B cell (primary cell): Measurements from ENCODE around the gene ESRRB. TPM values are rescaled to one million over a fixed set of nuclear protein-coding genes. Genes with fewer than 3 reads are reported as not detected.

Experiments used
- ATAC-seq: fragments of 200-7000 bp; cut with Tn5 transposase; one replicate; pipeline ENCODE4 v1.10.0; 2021; ENCODE audit warnings: low read depth, mild to moderate bottlenecking, moderate number of reproducible peaks, moderate library complexity
- CTCF ChIA-PET: fragments of 350-600 bp; sonication (Branson Sonifier 250); formaldehyde crosslinking; loops from one replicate; lab custom pipeline; 2021; ENCODE audit warnings: antibody characterized with exemption, inconsistent platforms; lab: Charles Lee
- POLR2A ChIA-PET: fragments of 350-600 bp; sonication (Branson Sonifier 250); formaldehyde crosslinking; loops from one replicate; lab custom pipeline; 2021; ENCODE audit warnings: antibody characterized with exemption; lab: Charles Lee
- DNase-seq: peaks from one replicate; pipeline ENCODE4 v3.0.0; 2013
- H2AFZ ChIP-seq: 2 replicates; pipeline ENCODE4 v1.6.1; 2012; ENCODE audit warnings: mild to moderate bottlenecking, low read depth, low read length; ENCODE audit not compliant: insufficient read depth, poor library complexity, severe bottlenecking
- H3K27ac ChIP-seq, 2 donors: 1 replicate in 1 of 2; 2 replicates in 1 of 2; pipeline ENCODE4 v1.5.1; 2012 to 2013; ENCODE audit warnings: low read length in 2 of 2, mild to moderate bottlenecking in 2 of 2, moderate library complexity in 1 of 2
- H3K27me3 ChIP-seq, 4 experiments: fragments of 200-600 bp in 1 of 4; sonication (generic) in 1 of 4; replicated peaks in 1 of 4; 1 replicate in 2 of 4; 2 replicates in 2 of 4; pipeline versions ENCODE4 v1.6.1 to v1.7.0; 2013 to 2016; ENCODE audit warnings: low read length in 3 of 4, mild to moderate bottlenecking in 2 of 4, mixed read lengths in 1 of 4, moderate library complexity in 1 of 4; ENCODE audit not compliant: insufficient read depth in 4 of 4, control insufficient read depth in 3 of 4; ENCODE audit errors: control extremely low read depth in 1 of 4
- H3K36me3 ChIP-seq, 2 experiments: replicated peaks in 1 of 2; 1 replicate in 1 of 2; 2 replicates in 1 of 2; pipeline versions ENCODE4 v1.6.1 to v1.7.1; 2013; ENCODE audit warnings: low read length in 1 of 2; ENCODE audit not compliant: insufficient read depth in 2 of 2, control insufficient read depth in 1 of 2; ENCODE audit errors: control extremely low read depth in 1 of 2, extremely low read depth in 1 of 2
- H3K4me1 ChIP-seq, 2 donors: fragments of 200-600 bp in 1 of 2; sonication (generic) in 1 of 2; 1 replicate in 1 of 2; 2 replicates in 1 of 2; pipeline versions ENCODE4 v1.5.1 to v1.6.1; 2013 to 2017; ENCODE audit warnings: low read length in 2 of 2; ENCODE audit not compliant: control insufficient read depth in 2 of 2, insufficient read depth in 2 of 2
- H3K4me2 ChIP-seq: replicated peaks from 2 replicates; pipeline ENCODE3; 2012; ENCODE audit warnings: mild to moderate bottlenecking, low read depth, low read length; ENCODE audit not compliant: poor library complexity, severe bottlenecking
- H3K4me3 ChIP-seq, 5 experiments: fragments of 200-600 bp in 1 of 5; sonication (generic) in 1 of 5; 1 replicate in 3 of 5; 2 replicates in 2 of 5; pipeline versions ENCODE4 v1.5.1 to v1.7.0; 2011 to 2016; ENCODE audit warnings: low read length in 4 of 5, mild to moderate bottlenecking in 4 of 5, low read depth in 2 of 5, control low read depth in 1 of 5, moderate library complexity in 1 of 5; ENCODE audit not compliant: insufficient read depth in 1 of 5; ENCODE audit errors: control extremely low read depth in 1 of 5, extremely low read depth in 1 of 5
- H3K79me2 ChIP-seq: fragments of 200-600 bp; sonication (generic); one replicate; pipeline ENCODE4 v1.6.0; 2016; ENCODE audit warnings: low read length; ENCODE audit not compliant: control insufficient read depth, insufficient read depth
- H3K9ac ChIP-seq: fragments of 200-600 bp; sonication (generic); 2 replicates; pipeline ENCODE4 v1.6.1; 2017; ENCODE audit warnings: mild to moderate bottlenecking, low read length, moderate library complexity
- H3K9me3 ChIP-seq, 3 donors: one replicate each; pipeline versions ENCODE4 v1.6.1 to v1.7.1; 2013; ENCODE audit warnings: low read length in 2 of 3; ENCODE audit not compliant: control insufficient read depth in 2 of 3, insufficient read depth in 1 of 3; ENCODE audit errors: control extremely low read depth in 1 of 3
- H4K20me1 ChIP-seq: 2 replicates; pipeline ENCODE4 v1.6.0; 2012; ENCODE audit warnings: mild to moderate bottlenecking, low read length; ENCODE audit not compliant: insufficient read depth, control insufficient read depth, poor library complexity, severe bottlenecking
- H3K27ac Mint-ChIP-seq: one replicate; pipeline ENCODE4 v1.8.0; 2021; ENCODE audit warnings: mixed read lengths
- H3K27me3 Mint-ChIP-seq: one replicate; pipeline ENCODE4 v1.8.0; 2021; ENCODE audit warnings: mixed read lengths
- H3K4me1 Mint-ChIP-seq: one replicate; pipeline ENCODE4 v1.8.0; 2021; ENCODE audit warnings: mixed read lengths
- H3K4me3 Mint-ChIP-seq: one replicate; pipeline ENCODE4 v1.8.0; 2021; ENCODE audit warnings: mixed read lengths
- H3K9me3 Mint-ChIP-seq: one replicate; pipeline ENCODE4 v1.8.0; 2022; ENCODE audit warnings: mixed read lengths; ENCODE audit not compliant: insufficient read depth
- EZH2 ChIP-seq: IDR thresholded peaks from 2 replicates; pipeline ENCODE4 v1.6.1; 2012; ENCODE audit warnings: borderline replicate concordance, low read depth, mild to moderate bottlenecking, moderate library complexity, low read length; ENCODE audit not compliant: insufficient read depth, poor library complexity, severe bottlenecking
- WGBS: methylation state at CpG from one replicate; pipeline ENCODE4 v1.1.5; 2013; ENCODE audit warnings: missing lambda C conversion rate; ENCODE audit not compliant: insufficient coverage; 5-methylcytosine and 5-hydroxymethylcytosine counted together
- intact Hi-C: fragments of 100-400 bp; cut with micrococcal nuclease; formaldehyde crosslinking; loops from one replicate; pipeline ENCODE4 v1.10.0; 2022
- polyA plus RNA-seq: library from polyadenylated mRNA; depleted of rRNA; stranded (reverse); fragments of >200 nt; gene quantifications from 2 replicates; pipeline ENCODE4 v1.2.3, GENCODE V29; 2012
- total RNA-seq, 2 donors: library from RNA; stranded (reverse); fragments of 120-200 nt in 1 of 2; gene quantifications; 1 replicate in 1 of 2; 2 replicates in 1 of 2; pipeline versions ENCODE4 v1.2.3 to v1.2.4, GENCODE V29; 2013 to 2022
- TF ChIP-seq, protein P1 (sequence below): fragments of 200-600 bp; IDR thresholded peaks from one replicate; pipeline ENCODE4 v1.8.0; 2022; ENCODE audit warnings: antibody characterized with exemption, mild to moderate bottlenecking

Gene ESRRB
- total and polyA plus RNA-seq, 2 donors (not counting 1 experiment from before 2014, with no cell fraction given), result 0.13 TPM; not detected in 1

DNA sequence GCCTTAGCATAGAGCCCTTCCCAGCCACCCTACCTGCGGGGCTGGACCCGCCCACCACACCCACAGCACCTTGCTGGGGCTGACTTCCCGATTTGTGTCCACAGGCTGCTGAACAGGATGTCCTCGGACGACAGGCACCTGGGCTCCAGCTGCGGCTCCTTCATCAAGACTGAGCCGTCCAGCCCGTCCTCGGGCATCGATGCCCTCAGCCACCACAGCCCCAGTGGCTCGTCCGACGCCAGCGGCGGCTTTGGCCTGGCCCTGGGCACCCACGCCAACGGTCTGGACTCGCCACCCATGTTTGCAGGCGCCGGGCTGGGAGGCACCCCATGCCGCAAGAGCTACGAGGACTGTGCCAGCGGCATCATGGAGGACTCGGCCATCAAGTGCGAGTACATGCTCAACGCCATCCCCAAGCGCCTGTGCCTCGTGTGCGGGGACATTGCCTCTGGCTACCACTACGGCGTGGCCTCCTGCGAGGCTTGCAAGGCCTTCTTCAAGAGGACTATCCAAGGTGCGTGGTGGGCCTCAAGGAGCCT lies 63.4 kb downstream of the ESRRB start:
- no peaks in the 10 kb centered on the region for H4K20me1 ChIP-seq
- no peaks in the 10 kb centered on the region for H3K9me3 ChIP-seq
- DNase-seq (no peak), ATAC-seq (no peak)
- TF ChIP-seq, protein P1, sequence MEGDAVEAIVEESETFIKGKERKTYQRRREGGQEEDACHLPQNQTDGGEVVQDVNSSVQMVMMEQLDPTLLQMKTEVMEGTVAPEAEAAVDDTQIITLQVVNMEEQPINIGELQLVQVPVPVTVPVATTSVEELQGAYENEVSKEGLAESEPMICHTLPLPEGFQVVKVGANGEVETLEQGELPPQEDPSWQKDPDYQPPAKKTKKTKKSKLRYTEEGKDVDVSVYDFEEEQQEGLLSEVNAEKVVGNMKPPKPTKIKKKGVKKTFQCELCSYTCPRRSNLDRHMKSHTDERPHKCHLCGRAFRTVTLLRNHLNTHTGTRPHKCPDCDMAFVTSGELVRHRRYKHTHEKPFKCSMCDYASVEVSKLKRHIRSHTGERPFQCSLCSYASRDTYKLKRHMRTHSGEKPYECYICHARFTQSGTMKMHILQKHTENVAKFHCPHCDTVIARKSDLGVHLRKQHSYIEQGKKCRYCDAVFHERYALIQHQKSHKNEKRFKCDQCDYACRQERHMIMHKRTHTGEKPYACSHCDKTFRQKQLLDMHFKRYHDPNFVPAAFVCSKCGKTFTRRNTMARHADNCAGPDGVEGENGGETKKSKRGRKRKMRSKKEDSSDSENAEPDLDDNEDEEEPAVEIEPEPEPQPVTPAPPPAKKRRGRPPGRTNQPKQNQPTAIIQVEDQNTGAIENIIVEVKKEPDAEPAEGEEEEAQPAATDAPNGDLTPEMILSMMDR, result no peak
- TF ChIP-seq EZH2, result no peak
- no peak overlapping the region for H3K27ac Mint-ChIP-seq
- H3K27me3 Mint-ChIP-seq, result peaks cover 10% of the 10 kb centered on the region
- H3K9me3 Mint-ChIP-seq, result no peaks in the 10 kb centered on the region
- intact Hi-C loops, result no loop called here
- WGBS, result 95% methylated on average over 33 of the region's 33 CpGs
- H3K4me2 ChIP-seq, result no peak overlapping the region
- CTCF ChIA-PET, result no interaction called here
- no peak overlapping the region for H3K27ac ChIP-seq
- no peaks in the 10 kb centered on the region for H3K36me3 ChIP-seq
- no peaks in the 10 kb centered on the region for H3K27me3 ChIP-seq
- H3K4me1 ChIP-seq, result no peaks in the 10 kb centered on the region
- no peaks in the 10 kb centered on the region for H3K79me2 ChIP-seq
- POLR2A ChIA-PET, result no interaction called here
- no peak overlapping the region for H3K4me3 ChIP-seq
- H2AFZ ChIP-seq, result no peak overlapping the region
- H3K4me1 Mint-ChIP-seq, result no peaks in the 10 kb centered on the region
- no peak overlapping the region for H3K4me3 Mint-ChIP-seq
- H3K9ac ChIP-seq, result no peak overlapping the region

DNA sequence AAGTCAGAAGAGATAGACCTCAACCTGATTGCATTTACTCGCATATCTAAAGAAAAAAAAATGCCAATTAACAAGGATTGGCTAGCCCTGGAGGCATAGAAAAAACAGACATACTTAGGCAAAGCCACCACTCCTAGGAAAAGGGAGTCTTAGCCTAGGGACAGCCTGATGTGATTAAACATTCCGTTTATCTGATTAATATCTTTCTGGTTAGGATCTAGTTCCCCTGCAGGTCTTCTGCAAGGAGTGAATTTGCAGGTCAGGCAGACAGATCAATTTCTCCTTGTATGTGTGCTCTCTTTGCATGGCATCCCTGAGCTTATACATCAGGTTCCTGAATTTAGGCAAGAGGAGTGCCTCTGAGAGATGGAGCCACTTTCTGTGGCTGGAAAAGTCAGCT lies 70.5 kb downstream of the ESRRB start:
- ATAC-seq (no peak), DNase-seq (no peak)
- H4K20me1 ChIP-seq, result no peaks in the 10 kb centered on the region
- WGBS, result 100% methylated on average over 1 of the region's 2 CpGs
- no peaks in the 10 kb centered on the region for H3K4me1 ChIP-seq
- H3K27ac Mint-ChIP-seq, result no peak overlapping the region
- no peak overlapping the region for H3K9ac ChIP-seq
- no peak overlapping the region for H3K4me3 Mint-ChIP-seq
- no peak overlapping the region for H3K4me2 ChIP-seq
- no peak overlapping the region for H2AFZ ChIP-seq
- no peaks in the 10 kb centered on the region for H3K9me3 Mint-ChIP-seq
- H3K4me3 ChIP-seq, result no peak overlapping the region
- H3K27me3 Mint-ChIP-seq, result peaks cover 16% of the 10 kb centered on the region
- CTCF ChIA-PET, result no interaction called here
- no peaks in the 10 kb centered on the region for H3K36me3 ChIP-seq
- no peaks in the 10 kb centered on the region for H3K4me1 Mint-ChIP-seq
- POLR2A ChIA-PET, result no interaction called here
- H3K27ac ChIP-seq, result no peak overlapping the region
- intact Hi-C loops, result no loop called here
- H3K9me3 ChIP-seq, result no peaks in the 10 kb centered on the region
- TF ChIP-seq, protein P1, result no peak
- TF ChIP-seq EZH2, result no peak
- no peaks in the 10 kb centered on the region for H3K79me2 ChIP-seq
- peaks cover 0 to 8% (median 1%) of the 10 kb centered on the region in 4 experiments for H3K27me3 ChIP-seq
